Choroid plexus epithelial cell (primary cell): ENCODE results near the gene UAP1L1.
"Not testable (repeated sequence)": the region's sequence is repeated elsewhere in the genome, so short reads cannot be mapped to it uniquely, and the experiment has no call there.

ENCODE experiments used
- DNase-seq: peaks from one replicate; pipeline ENCODE4 v3.0.0-alpha.2; 2010; ENCODE audit warnings: low read depth
- H3K4me3 ChIP-seq: 2 replicates; pipeline ENCODE4 v1.5.1; 2011; ENCODE audit warnings: low read depth, mild to moderate bottlenecking, control low read depth, low read length, moderate library complexity
- TF ChIP-seq, protein P1 (sequence below): conservative IDR thresholded peaks from 2 replicates; pipeline ENCODE4 v1.5.1; 2011; ENCODE audit warnings: low read depth, mild to moderate bottlenecking, control low read depth, inconsistent platforms, low read length, moderate library complexity

UAP1L1 gene

DNA sequence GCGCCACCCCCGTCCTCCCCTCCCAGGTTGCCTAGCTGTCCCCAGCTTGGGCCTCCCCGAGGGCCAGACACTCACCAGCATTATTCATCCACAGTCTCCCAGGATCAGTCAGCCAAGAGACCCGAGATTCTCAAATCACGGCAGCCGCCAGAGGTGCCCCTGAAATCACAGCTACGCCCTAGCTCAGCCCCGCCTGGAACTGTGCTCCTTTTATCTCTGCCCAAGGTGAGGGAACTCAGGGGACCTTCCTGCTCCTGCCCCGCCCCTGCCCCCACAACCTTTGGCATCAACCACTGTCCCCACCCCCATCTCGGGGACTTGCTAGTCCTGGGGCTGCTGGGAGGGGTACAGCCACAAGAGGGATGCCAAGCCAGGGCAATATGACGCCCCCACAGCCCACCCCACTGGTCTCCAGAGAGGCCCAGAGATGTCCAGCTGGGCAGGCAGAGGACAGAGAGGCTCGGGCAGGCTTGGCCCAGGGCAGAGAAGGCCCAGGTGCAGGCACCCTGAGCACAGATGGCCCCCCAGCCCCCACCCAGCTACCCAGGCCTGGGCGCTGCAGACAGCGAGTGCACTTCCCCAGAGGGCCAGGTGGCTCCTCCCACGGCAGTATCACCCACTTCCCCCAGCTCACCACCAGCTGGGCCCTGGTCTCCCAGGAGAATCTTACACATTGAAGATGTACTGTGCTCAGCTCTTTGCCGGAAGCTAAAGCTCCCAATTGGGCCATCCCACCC is 45.2 kb upstream of the UAP1L1 start, which contains the start of gene FUT7:
Gene FUT7 (minus strand): TSS at position 185 of the 737 bp plus-strand sequence. CDS start 97 bp downstream, at position 88.
- DNase-seq = no peak
- no peak within 1 kb of the TSS for H3K4me3 ChIP-seq
- TF ChIP-seq, protein P1, sequence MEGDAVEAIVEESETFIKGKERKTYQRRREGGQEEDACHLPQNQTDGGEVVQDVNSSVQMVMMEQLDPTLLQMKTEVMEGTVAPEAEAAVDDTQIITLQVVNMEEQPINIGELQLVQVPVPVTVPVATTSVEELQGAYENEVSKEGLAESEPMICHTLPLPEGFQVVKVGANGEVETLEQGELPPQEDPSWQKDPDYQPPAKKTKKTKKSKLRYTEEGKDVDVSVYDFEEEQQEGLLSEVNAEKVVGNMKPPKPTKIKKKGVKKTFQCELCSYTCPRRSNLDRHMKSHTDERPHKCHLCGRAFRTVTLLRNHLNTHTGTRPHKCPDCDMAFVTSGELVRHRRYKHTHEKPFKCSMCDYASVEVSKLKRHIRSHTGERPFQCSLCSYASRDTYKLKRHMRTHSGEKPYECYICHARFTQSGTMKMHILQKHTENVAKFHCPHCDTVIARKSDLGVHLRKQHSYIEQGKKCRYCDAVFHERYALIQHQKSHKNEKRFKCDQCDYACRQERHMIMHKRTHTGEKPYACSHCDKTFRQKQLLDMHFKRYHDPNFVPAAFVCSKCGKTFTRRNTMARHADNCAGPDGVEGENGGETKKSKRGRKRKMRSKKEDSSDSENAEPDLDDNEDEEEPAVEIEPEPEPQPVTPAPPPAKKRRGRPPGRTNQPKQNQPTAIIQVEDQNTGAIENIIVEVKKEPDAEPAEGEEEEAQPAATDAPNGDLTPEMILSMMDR = no peak

DNA sequence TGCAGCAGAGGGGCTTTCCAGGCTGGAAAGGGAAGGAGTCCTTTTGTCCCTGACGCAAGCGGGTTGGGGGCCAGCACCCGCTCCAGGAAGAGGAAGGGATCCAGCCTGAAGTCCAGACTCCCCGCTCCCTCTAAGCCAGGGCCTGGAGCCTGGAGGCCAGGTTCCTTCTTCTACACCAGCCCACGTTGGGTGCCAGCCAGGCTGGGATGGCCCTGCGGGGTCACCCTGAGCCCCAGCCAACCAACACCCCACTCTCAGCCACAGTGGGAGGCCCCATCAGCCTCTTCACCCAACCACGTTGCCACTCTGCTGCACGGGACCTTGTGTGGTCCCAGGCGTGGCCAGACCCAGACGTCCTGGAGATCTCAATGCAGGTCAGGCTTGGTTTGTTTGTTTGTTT is 44.5 kb upstream of the UAP1L1 start:
- TF ChIP-seq, protein P1 = no peak
- DNase-seq = no peak
- H3K4me3 ChIP-seq = no peak overlapping the region

- not testable (repeated sequence) for H3K4me3 ChIP-seq
Measured at GRCh38 chr9:137033481-137033880, 43.8 kb upstream of the UAP1L1 start.

GRCh38 chr9:137034039-137034708 is 43.1 kb upstream of the UAP1L1 start:
- no peak for DNase-seq
- no peak overlapping the region for H3K4me3 ChIP-seq
- TF ChIP-seq, protein P1 = no peak

More at GRCh38 chr9:137033481-137033880, 43.8 kb upstream of the UAP1L1 start:
- not testable (repeated sequence) for DNase-seq

DNA sequence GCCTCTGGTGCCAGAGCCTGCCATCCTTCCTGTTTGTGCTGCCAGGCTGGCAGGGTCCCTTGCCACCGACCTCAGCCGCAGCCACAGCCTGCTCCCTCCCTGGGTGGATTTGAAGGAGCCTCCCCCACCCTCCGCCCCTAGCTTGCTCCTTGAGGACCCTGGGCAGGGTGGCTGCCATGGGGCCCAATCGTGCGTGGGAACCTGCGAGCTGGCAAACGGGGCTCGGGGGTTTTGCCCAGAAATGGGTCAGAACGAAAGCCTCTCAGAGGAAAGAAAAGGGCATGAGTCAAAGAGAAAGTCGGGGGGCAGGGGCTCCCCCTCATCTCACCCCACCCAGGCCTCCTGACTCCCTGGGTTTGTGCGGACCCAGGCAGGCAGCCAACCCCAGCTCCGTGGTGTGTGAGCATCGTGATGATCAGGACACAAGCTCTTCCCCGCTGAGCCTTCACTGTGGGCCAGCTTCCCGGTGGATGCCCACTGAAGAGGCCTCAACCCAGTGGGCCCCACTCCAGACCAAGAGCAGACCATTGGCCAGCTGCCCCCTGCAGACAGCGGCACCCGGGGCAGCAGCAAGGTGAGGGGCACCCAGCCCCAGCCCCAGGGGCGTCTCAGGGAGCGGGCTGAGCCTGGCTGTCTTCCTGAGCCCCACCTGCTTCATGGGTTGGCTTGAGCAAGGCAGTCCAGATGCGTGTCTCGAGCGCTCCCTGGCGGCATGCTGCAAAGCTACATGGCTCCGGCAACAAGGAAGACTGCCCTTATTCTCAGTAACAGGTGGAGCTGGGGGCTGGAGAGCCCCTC is 42.4 kb upstream of the UAP1L1 start:
- TF ChIP-seq, protein P1 = peak; percentile 89
- peak; percentile 92 for DNase-seq
- H3K4me3 ChIP-seq = no peak overlapping the region

- TF ChIP-seq, protein P1 = no peak
- H3K4me3 ChIP-seq = no peak overlapping the region
- no peak for DNase-seq
Measured at GRCh38 chr9:137035507-137035834, 41.8 kb upstream of the UAP1L1 start.

DNA sequence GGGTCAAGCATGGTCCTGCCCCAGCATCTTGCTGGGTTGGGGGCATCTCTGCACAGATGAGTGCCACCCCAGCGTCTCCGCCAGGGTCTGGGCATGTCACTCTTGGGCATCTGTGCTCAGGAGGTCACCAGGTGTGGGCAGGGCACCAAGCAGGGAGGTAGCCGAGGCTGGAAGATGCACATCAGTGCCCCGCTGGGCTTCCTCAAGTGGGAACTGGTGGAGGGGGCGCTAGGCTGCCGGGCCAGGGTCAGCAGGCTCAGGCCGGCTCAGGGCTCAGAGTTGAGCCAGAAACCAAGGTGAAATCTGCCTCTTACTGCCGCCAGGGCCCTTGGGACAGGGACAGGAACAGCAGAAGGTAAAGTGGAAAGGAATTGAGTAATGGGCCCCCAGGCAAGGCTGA is 41.4 kb upstream of the UAP1L1 start:
- no peak for DNase-seq
- TF ChIP-seq, protein P1 = no peak
- H3K4me3 ChIP-seq = no peak overlapping the region
